LNCaP clone FGC (cell line): Measurements from ENCODE around the gene VPS37C.

Source experiments
- DNase-seq: peaks from one replicate; pipeline ENCODE4 v3.0.0-alpha.2; 2011; ENCODE audit warnings: low read depth
- H3K4me3 ChIP-seq: 2 replicates; pipeline ENCODE4 v1.5.1; 2011; ENCODE audit warnings: mild to moderate bottlenecking, low read depth, low read length, control low read depth
- TF ChIP-seq, protein P1 (sequence below): IDR thresholded peaks from 2 replicates; pipeline ENCODE4 v1.5.1; 2012; ENCODE audit warnings: mild to moderate bottlenecking; ENCODE audit not compliant: control insufficient read depth, insufficient read depth; ENCODE audit errors: extremely low read depth

VPS37C gene

DNA sequence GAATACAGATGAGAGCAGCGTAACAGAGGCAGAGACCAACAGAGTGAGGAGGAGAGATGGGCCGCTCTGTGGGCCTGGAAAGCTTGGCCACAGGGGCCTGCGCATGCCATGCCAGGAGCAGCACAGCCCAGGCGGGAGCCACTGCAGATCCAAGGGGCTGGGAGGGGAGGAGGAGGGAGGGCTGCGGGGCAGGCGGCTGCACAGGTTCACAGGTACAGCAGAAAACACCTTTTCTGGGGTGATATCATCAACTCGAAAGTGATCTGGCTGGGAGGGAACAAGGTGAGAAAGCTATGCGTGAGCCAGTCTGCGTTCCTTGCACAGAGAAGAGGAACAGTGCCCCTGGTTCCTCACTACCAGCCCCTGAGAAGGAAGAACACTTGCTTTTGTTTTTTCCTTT is 14.8 kb downstream of the VPS37C start:
- no peak for DNase-seq
- no peak overlapping the region for H3K4me3 ChIP-seq
- TF ChIP-seq, protein P1, sequence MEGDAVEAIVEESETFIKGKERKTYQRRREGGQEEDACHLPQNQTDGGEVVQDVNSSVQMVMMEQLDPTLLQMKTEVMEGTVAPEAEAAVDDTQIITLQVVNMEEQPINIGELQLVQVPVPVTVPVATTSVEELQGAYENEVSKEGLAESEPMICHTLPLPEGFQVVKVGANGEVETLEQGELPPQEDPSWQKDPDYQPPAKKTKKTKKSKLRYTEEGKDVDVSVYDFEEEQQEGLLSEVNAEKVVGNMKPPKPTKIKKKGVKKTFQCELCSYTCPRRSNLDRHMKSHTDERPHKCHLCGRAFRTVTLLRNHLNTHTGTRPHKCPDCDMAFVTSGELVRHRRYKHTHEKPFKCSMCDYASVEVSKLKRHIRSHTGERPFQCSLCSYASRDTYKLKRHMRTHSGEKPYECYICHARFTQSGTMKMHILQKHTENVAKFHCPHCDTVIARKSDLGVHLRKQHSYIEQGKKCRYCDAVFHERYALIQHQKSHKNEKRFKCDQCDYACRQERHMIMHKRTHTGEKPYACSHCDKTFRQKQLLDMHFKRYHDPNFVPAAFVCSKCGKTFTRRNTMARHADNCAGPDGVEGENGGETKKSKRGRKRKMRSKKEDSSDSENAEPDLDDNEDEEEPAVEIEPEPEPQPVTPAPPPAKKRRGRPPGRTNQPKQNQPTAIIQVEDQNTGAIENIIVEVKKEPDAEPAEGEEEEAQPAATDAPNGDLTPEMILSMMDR, result no peak

DNA sequence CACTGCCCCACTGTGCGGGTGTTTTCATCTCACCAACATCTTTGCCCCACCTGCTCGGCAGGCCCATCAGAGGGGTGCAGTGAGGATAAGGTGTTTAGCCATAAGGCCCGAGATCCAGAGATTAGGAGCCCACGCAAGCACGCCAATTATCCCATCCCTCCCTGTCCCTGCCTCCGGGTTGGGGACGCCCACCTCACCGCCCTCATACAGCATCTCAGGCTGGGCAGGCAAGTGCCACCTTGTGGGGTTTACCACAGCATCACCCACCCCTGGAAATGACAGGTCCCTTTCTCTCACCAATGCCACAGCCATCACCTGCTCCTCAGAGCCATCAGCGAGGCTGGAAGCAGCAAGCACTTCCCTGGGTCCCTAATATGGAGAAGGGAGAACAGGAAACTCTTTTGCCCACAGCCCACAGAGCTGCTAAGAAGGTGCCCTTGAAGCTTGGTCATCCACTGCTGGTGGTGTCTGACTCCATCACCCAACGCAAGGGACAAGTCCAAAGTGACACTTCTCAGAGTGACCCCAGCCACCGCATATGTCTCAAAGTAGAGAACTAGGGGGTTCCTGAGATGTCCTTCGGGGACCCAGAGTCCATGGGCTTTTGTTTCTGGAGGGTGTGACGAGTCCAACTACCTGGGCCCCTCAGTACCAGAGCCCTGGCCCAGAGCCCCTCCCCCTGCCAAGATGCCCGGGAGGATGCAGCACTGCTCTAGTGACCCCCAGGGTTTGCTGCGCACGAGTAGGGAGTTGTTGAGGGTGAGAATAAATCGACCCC is 15.8 kb downstream of the VPS37C start:
- TF ChIP-seq, protein P1, result no peak
- no peak overlapping the region for H3K4me3 ChIP-seq
- no peak for DNase-seq

DNA sequence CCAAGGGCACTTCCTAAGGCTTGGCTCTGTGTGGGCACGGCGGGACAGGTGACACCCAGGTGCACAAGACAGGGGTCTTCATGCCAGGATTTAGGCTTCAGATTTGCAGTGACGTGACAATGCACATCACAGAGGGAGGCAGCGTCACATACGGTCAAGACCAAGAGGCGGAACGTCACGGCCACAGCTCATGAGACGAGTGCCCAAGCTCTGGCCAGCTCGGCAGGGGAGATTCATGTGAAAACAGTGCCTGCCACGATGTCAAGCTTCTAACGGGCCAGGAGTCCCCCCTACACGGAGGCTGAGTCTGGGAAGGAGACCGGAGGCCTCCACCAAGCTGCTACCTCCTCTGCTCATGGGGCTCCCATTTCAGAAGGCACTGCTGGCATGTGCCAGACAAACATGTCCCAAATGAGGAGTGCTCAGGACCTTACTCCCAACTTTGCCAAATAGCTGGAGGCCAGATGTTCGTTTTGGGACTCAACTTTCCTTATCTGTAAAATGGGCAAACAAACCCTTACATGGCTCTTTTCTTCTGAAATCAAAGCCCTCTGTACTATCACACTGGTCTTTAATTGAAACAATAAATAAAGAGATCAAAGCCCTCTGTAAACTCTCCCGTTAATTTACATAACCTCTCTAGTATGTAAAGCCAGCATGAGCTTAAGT is 16.6 kb downstream of the VPS37C start:
- TF ChIP-seq, protein P1, result no peak
- H3K4me3 ChIP-seq, result no peak overlapping the region
- no peak for DNase-seq

DNA sequence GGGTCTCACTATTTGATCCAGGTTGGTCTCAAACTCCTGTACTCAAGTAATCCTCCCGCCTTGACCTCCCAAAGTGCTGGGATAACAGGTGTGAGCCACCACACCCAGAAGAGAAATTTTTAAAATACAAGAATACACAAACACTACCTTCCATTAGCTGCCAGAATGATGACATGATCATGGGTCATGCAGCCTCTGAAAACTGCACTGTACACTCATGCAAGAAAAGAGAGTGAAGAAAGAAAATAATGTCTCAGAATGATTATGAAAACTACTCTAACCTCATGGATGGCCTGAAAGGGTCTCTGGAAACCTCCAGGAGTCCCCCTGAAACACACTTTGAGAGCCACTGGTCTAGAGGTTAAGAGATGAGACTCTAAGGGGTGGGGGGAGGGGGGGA is 18.8 kb downstream of the VPS37C start:
- TF ChIP-seq, protein P1, result no peak
- DNase-seq, result no peak
- H3K4me3 ChIP-seq, result no peak overlapping the region

DNA sequence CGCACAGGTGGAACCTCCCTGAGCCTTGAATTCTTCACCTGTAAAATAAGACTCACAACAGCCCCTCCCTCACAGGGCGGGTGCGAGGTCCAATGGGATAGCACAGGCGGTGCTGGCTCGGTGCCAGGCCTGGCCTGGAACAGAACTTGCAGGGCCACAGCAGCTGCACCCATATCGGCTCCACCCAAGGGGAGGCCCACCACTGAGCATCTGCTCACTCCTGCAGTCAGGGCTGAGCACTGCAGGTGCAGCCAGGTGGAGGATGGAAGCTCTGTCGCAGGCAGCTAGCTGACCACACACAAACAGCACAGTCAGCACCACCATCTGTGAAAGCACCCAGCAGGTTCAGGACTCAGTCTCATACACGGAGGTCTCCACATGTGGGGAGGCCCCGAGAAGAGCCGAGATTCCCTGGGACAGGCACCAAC is 19.6 kb downstream of the VPS37C start:
- TF ChIP-seq, protein P1, result no peak
- no peak overlapping the region for H3K4me3 ChIP-seq
- no peak for DNase-seq

DNA sequence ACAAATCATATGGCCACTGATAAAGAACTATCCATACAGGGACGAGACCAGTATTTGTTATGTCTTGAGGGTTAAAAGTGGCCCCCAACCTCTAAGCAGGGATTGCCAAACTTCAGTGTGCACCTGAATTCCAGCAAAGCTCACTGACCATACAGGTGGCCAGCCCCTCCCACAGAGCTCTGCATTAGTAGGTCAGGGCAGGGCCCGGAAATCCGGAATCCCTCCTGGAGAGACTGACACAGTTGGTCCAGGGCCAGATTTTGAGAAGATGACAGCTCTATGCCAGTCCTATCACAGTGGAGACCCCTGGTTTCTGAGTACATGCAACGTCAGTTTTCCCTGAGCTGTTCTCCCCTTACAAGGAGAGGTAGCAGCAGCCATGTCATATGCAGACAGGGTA is 20.8 kb downstream of the VPS37C start:
- DNase-seq, result no peak
- TF ChIP-seq, protein P1, result no peak
- no peak overlapping the region for H3K4me3 ChIP-seq
